HG03378 (cell line): Measurements from ENCODE around the gene CACUL1.
A peak's percentile ranks its signal among the peaks of the same experiment; 100 is the strongest.
"Not testable (repeated sequence)": the region's sequence is repeated elsewhere in the genome, so short reads cannot be mapped to it uniquely, and the experiment has no call there.

ENCODE experiments used
- ATAC-seq: cut with Tn5 transposase; IDR thresholded peaks from one replicate; pipeline ENCODE4 v1.9.1; 2021; ENCODE audit warnings: mild to moderate bottlenecking, moderate library complexity; ENCODE audit not compliant: unreplicated experiment

Gene CACUL1

DNA sequence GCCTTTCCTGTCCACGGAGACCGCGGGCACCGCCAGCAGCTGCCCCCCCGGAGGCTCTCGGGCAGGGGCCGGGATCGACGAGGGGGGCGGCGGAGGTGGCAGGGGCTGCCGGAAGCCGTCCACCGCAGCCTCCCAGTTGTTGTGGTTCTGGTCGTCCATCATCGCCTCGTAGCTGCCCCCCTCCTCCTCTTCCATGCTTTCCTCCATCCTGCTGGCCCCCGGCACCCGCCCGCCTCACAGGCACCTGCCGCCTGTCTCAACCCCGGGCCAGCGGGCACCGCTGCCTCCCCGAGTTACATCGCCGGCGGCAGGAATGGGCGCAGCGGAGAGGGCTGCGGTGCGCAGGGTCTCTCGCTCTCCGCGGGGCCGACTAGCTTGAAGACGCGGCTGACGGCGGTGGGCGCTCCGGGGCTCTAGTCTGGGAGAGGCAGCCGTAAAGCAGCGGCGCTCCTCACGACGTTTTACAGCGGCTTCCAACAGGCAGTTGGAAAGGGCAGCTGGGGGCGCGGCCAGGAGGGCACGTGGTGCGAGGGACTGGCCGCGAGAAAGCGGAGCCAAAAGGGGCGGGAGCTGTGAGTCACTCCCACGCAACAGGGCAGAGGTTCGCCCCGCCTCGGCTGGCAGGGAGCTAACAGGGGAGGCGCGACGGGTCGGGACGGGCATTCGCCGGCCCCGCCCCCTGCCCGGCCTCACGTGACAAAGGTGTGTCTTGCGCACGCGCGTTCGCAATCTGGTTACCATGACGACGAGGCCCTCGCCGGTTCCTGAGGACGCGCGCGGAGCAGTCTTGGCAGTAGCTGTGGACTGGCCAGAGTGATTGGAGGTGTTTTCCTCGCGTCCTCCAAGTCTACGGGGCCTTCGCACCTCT lies at the start of gene CACUL1:
Gene CACUL1 (minus strand): TSS at position 415 of the 868 bp plus-strand sequence. CDS start 208 bp downstream, at position 207.
- peak; percentile 86 for ATAC-seq

DNA sequence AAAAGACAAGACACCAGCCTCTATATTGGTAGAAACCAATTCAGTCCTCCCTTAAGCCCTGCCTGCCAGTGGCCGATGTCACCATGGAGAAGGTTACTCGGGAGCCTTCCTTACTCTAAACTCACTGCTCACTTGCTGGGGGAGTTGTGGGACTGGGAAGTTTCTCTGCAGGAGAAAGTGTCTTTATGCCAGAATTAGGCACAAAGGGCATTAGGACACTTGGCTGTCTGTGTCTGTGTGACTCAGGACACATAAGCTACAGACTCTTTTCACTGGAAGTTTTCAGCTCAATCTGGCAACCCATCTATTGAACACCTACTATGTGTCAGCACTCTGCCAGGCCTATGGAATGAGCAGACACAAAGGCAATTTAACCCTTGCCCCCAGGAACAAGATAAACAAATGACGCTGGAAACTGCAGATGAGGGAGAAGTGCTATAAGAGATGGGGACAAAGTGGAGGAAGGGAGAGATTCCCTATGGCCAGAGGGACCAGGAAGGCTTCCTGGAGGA lies 49.5 kb upstream of the CACUL1 start:
- no peak for ATAC-seq

DNA sequence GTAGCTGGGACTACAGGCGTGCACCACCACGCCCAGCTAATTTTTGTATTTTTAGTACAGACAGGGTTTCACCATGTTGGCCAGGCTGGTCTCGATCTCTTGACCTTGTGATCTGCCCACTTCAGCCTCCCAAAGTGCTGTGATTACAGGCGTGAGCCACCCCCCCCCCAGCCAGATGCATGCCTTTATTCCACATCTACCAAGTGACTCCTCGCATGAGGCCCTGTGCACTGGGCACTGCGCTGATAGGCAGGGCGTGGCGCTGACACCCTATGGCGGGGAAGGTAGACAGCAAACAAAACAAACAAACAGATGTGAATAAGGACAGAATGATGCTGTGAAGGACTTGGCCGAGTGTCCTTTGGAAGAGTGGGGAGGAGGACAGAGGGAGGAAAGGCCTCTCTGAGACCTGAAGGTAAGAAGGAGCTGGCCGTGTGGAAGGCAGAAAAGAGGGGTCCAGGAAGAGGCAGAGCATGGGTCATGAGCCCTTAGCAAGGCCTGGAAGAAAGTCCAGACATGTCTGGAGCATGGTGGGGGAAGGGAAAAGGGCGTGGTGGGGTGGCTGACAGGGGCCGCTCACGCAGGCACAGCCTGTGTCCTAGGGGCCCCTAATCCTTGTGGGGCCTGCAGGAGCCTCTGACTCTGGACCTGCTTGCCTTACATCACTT lies 47.5 kb upstream of the CACUL1 start:
- no peak for ATAC-seq

GRCh38 chr10:118800920-118801319 lies 46.1 kb upstream of the CACUL1 start:
- ATAC-seq = no peak

GRCh38 chr10:118799777-118800176 lies 45.0 kb upstream of the CACUL1 start:
- ATAC-seq = no peak

GRCh38 chr10:118798231-118798662 lies 43.5 kb upstream of the CACUL1 start:
- ATAC-seq = no peak

GRCh38 chr10:118794971-118795370 lies 40.2 kb upstream of the CACUL1 start:
- not testable (repeated sequence) for ATAC-seq

DNA sequence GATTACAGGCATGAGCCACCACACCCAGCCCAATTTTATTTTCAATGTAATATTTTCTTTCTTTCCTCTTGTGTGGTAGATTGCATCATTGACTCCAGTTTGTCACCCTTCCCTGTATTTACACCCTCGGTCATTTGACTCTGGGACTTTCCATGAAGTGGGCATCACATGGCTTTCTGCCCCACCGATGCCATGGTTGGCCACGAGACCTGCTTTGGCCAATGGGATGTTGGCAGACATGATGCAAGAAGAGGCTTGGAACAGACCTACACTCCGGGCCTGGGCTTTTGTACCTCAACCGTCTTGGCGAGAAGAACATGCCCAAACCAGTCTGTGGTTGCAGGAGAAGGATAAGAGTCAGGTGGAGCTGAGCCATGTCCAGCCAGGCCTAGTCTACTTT lies 38.8 kb upstream of the CACUL1 start:
- ATAC-seq = no peak

DNA sequence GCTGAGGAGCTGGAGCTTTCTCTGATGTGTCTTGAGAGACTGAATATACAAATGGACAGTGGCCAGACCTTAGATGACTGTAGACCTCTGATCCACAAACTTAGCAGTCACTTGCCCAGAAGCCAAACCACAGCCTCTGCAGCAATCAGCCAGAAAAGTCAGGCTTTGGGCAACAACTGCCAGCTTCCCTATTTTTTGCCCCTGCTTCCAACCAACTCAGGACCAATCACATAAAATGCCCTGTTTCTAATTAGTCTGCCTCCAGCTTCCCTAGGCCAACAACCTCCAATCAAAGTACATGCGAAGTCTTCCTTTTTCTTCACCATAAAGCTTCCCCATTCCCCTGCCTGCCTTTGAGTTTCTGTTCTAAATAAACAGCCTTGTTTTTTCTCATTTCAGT lies 37.8 kb upstream of the CACUL1 start:
- ATAC-seq = no peak

DNA sequence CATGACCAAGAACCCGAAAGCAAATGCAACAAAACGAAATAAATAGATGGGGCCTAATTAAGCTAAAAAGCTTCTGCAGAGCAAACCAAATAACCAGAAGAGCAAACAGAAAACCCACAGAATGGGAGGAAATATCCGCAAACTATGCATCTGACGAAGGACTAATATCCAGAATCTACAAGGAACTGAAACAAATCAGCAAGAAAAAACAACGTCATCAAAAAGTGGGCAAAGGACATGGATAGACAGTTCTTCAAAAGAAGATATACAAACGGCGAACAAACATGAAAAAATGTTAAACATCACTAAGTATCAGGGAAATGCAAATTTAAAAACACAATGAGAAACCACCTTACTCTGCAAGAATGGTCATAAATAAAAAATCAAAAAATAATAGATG lies 35.3 kb upstream of the CACUL1 start:
- no peak for ATAC-seq

- ATAC-seq = no peak
These were observed 30.8 kb upstream of the CACUL1 start for GRCh38 chr10:118785551-118785950.

DNA sequence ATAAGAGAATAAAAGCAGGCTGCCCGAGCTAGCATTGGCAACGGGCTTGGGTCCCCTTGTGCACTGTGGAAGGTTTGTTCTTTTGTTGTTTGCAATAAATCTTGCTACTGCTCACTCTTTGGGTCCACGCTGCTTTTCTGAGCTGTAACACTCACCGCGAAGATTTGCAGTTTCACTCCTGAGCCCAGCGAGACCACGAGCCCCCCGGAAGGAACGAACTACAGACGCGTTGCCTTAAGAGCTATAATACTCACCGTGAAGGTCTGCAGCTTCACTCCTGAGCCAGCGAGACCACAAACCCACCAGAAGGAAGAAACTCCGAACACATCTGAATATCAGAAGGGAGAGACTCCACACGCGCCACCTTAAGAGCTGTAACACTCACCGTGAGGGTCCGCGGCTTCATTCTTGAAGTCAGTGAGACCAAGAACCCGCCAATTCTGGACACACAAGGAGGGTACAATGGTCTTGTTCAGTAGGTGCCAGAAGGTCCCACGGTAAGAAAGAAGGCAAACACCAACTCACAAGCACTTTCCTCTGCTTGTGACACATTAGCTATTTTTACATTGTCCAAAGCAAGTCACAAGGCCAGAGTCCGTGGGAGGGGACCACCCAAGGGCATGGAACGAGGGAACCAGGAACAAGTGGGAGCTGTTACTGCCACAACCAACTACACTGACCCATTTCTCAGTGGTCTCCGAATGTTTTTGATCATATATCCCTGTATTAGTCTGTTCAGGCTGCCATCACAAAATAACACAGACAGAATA lies 29.2 kb upstream of the CACUL1 start:
- ATAC-seq = no peak

GRCh38 chr10:118782916-118783465 lies 28.2 kb upstream of the CACUL1 start:
- ATAC-seq = not testable (repeated sequence)

GRCh38 chr10:118781541-118781940 lies 26.8 kb upstream of the CACUL1 start:
- ATAC-seq = no peak

DNA sequence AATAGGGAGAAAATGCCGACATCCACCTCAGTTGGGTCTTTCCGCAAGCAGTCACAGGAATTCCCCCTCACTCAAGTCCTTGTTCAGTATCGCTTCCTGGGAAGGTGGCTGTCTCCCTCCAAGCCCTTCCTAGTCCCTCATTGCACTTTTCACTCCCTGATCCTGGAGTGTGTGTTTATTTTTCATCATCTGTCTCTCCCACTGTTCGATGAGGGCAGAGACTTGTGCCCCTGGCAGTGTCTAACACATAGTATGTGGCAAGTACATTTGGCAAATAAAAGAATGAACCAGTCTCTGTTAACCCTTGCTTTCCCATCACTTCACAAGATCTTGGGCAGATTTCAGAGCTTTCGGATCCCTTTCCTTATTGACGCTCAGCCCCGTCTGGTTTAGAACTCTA lies 24.0 kb upstream of the CACUL1 start:
- no peak for ATAC-seq

- no peak for ATAC-seq
These were observed 22.2 kb upstream of the CACUL1 start for GRCh38 chr10:118776960-118777359.

GRCh38 chr10:118776033-118776432 lies 21.3 kb upstream of the CACUL1 start:
- no peak for ATAC-seq

- ATAC-seq = no peak
These were observed 20.7 kb upstream of the CACUL1 start for GRCh38 chr10:118775478-118775877.

DNA sequence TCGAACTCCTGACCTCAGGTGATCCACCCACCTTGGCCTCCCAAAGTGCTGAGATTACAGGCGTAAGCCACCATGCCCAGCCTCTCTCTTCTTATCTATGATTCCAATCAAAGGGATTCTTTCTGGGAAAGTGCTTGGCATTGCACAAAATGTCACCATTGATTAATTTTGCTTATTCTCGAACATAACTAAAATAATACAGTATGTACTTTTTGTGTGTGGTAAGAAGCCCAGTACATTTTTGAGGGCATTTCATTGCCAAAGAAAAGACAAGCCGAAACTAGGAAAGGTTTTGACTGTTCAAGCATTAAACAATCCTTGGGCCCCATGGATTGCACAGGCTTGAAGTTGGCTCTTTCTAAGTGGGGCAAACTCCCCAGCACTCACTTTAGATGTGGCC lies 18.3 kb upstream of the CACUL1 start:
- ATAC-seq = no peak

- no peak for ATAC-seq
These were observed 17.2 kb upstream of the CACUL1 start for GRCh38 chr10:118771976-118772375.
